MM.1S (cell line): ENCODE measurements around the gene AOC3.

Experiments used
- EZH2 ChIP-seq: fragments of 300-600 bp; sonication (generic); optimal IDR thresholded peaks from 2 replicates; pipeline ENCODE3; 2017; ENCODE audit warnings: low read depth, mild to moderate bottlenecking, antibody characterized with exemption, low read length, mixed read lengths
- TF ChIP-seq, protein P1 (sequence below): fragments of 300-600 bp; sonication (generic); IDR thresholded peaks from 2 replicates; pipeline ENCODE4 v1.5.1; 2016; ENCODE audit warnings: antibody characterized with exemption, low read length, mixed read lengths

DNA sequence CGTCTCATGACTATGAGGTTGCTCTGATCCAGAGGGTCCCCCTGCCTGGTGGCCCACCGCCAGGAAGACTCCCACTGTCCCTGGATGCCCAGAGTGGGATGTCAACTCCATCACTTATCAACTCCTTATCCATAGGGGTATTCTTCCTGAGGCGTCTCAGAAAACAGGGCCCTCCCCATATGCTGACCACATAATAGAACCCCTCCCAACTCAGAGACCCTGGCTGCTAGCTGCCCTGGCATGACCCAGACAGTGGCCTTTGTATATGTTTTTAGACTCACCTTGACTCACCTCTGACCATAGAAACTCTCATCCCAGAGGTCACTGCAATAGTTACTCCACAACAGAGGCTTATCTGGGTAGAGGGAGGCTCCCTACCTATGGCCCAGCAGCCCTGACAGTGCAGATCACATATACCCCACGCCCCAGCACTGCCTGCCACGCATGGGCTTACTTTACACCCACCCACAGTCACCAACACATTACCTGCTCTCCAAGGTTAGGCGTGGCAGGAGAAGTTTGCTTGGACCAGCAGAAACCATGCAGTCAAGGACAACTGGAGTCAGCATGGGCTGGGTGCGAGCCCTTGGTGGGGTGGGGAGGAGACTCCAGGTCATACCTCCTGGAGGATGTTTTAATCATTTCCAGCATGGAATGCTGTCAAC lies 47.3 kb downstream of the AOC3 start:
- TF ChIP-seq, protein P1, sequence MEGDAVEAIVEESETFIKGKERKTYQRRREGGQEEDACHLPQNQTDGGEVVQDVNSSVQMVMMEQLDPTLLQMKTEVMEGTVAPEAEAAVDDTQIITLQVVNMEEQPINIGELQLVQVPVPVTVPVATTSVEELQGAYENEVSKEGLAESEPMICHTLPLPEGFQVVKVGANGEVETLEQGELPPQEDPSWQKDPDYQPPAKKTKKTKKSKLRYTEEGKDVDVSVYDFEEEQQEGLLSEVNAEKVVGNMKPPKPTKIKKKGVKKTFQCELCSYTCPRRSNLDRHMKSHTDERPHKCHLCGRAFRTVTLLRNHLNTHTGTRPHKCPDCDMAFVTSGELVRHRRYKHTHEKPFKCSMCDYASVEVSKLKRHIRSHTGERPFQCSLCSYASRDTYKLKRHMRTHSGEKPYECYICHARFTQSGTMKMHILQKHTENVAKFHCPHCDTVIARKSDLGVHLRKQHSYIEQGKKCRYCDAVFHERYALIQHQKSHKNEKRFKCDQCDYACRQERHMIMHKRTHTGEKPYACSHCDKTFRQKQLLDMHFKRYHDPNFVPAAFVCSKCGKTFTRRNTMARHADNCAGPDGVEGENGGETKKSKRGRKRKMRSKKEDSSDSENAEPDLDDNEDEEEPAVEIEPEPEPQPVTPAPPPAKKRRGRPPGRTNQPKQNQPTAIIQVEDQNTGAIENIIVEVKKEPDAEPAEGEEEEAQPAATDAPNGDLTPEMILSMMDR, result no peak
- TF ChIP-seq EZH2, result no peak
